HepG2 (cell line): ENCODE measurements around the gene CCDC57. TPM values are rescaled to one million over a fixed set of nuclear protein-coding genes. Genes with fewer than 3 reads are reported as not detected.
A peak's percentile ranks its signal among the peaks of the same experiment; 100 is the strongest.

Source experiments
- ERF ChIP-seq: IDR thresholded peaks from 2 replicates; pipeline ENCODE4 v1.6.1; 2018; ENCODE audit warnings: missing biosample characterization, missing genetic modification reagents
- FOXC1 ChIP-seq: sonication (generic); formaldehyde crosslinking; IDR thresholded peaks from 2 replicates; pipeline ENCODE4 v1.8.0; 2022; ENCODE audit warnings: mild to moderate bottlenecking, missing genetic modification reagents, borderline replicate concordance
- HDAC1 ChIP-seq: sonication (generic); formaldehyde crosslinking; IDR thresholded peaks from 2 replicates; pipeline ENCODE4 v1.5.1; 2020; ENCODE audit warnings: mild to moderate bottlenecking, missing genetic modification reagents
- HNRNPL ChIP-seq: fragments of 200-400 bp; formaldehyde crosslinking; IDR thresholded peaks from 2 replicates; pipeline ENCODE4 v1.6.1; 2017; ENCODE audit warnings: mild to moderate bottlenecking, low read depth, low read length
- IKZF4 ChIP-seq: sonication (generic); formaldehyde crosslinking; IDR thresholded peaks from 2 replicates; pipeline ENCODE4 v1.5.1; 2020; ENCODE audit warnings: borderline replicate concordance, mild to moderate bottlenecking, low read depth, missing genetic modification reagents; ENCODE audit errors: not compliant biosample characterization
- NFKB2 ChIP-seq: sonication (generic); formaldehyde crosslinking; IDR thresholded peaks from 2 replicates; pipeline ENCODE4 v1.4.0; 2020; ENCODE audit warnings: missing genetic modification reagents, borderline replicate concordance
- NR1H2 ChIP-seq: sonication (generic); formaldehyde crosslinking; IDR thresholded peaks from 2 replicates; pipeline ENCODE4 v1.8.1; 2022; ENCODE audit warnings: low read depth, missing genetic modification reagents, borderline replicate concordance
- PAWR ChIP-seq: sonication (generic); formaldehyde crosslinking; IDR thresholded peaks from 2 replicates; pipeline ENCODE4 v1.4.0; 2020; ENCODE audit warnings: missing genetic modification reagents, mild to moderate bottlenecking, borderline replicate concordance
- PRMT3 ChIP-seq: sonication (generic); formaldehyde crosslinking; IDR thresholded peaks from 2 replicates; pipeline ENCODE4 v1.8.1; 2022; ENCODE audit warnings: low read depth, mild to moderate bottlenecking, moderate library complexity, missing genetic modification reagents, borderline replicate concordance
- REPIN1 ChIP-seq: sonication (generic); formaldehyde crosslinking; IDR thresholded peaks from 2 replicates; pipeline ENCODE4 v1.8.0; 2022; ENCODE audit warnings: missing genetic modification reagents, low read depth, mild to moderate bottlenecking, borderline replicate concordance
- SMAD9 ChIP-seq: sonication (generic); formaldehyde crosslinking; IDR thresholded peaks from 2 replicates; pipeline ENCODE4 v1.5.1; 2020; ENCODE audit warnings: mild to moderate bottlenecking, missing genetic modification reagents
- SRSF1 ChIP-seq: fragments of 200-400 bp; formaldehyde crosslinking; optimal IDR thresholded peaks from 2 replicates; pipeline ENCODE3; 2017; ENCODE audit warnings: mild to moderate bottlenecking, low read depth, low read length, moderate library complexity
- STAT5B ChIP-seq: sonication (generic); formaldehyde crosslinking; IDR thresholded peaks from 2 replicates; pipeline ENCODE4 v1.4.0; 2020; ENCODE audit warnings: missing genetic modification reagents
- SUZ12 ChIP-seq: fragments of 150-350 bp; IDR thresholded peaks from 2 replicates; pipeline ENCODE4 v1.6.1; 2014; ENCODE audit warnings: low read depth, low read length
- TBX3 ChIP-seq: fragments of 450-650 bp; IDR thresholded peaks from 2 replicates; pipeline ENCODE4 v1.6.1; 2017; ENCODE audit warnings: antibody characterized with exemption, mild to moderate bottlenecking, inconsistent platforms, borderline replicate concordance
- ZNF136 ChIP-seq: sonication (generic); formaldehyde crosslinking; IDR thresholded peaks from 2 replicates; pipeline ENCODE4 v1.8.1; 2022; ENCODE audit warnings: low read depth, mild to moderate bottlenecking, moderate library complexity, missing genetic modification reagents
- ZNF253 ChIP-seq: sonication (generic); formaldehyde crosslinking; IDR thresholded peaks from 2 replicates; pipeline ENCODE4 v1.8.0; 2022; ENCODE audit warnings: mild to moderate bottlenecking, missing genetic modification reagents, borderline replicate concordance
- ZNF282 ChIP-seq: fragments of 450-650 bp; IDR thresholded peaks from 2 replicates; pipeline ENCODE4 v1.6.1; 2018; ENCODE audit not compliant: partially characterized antibody
- ZNF670 ChIP-seq: sonication (generic); formaldehyde crosslinking; IDR thresholded peaks from 2 replicates; pipeline ENCODE4 v1.8.0; 2022; ENCODE audit warnings: mild to moderate bottlenecking, missing genetic modification reagents, borderline replicate concordance
- ZNF703 ChIP-seq: sonication (generic); formaldehyde crosslinking; IDR thresholded peaks from 2 replicates; pipeline ENCODE4 v1.5.1; 2020; ENCODE audit warnings: missing genetic modification reagents, mild to moderate bottlenecking, moderate library complexity, borderline replicate concordance
- polyA plus RNA-seq, 8 experiments: library from polyadenylated mRNA; depleted of rRNA in 3 of 8; stranded (reverse) in 7 of 8; unstranded in 1 of 8; fragments of >200 nt; fragmentation: Illumina TruSeq in 4 of 8; extraction: Trizol in 4 of 8; gene quantifications; 2 replicates each; pipeline versions ENCODE4 v1.2.1 to v1.2.3, GENCODE V29; 2011 to 2016; ENCODE audit warnings: low read depth in 4 of 8, missing spikeins in 1 of 8, mixed read lengths in 1 of 8; ENCODE audit not compliant: insufficient read depth in 1 of 8
- total RNA-seq, 5 experiments: library from RNA; depleted of rRNA; stranded (reverse); fragments of >200 nt; fragmentation: Illumina TruSeq; extraction: Trizol; gene quantifications; 2 replicates each; pipeline ENCODE4 v1.2.3, GENCODE V29; 2016; ENCODE audit warnings: low read depth in 1 of 5
- TF ChIP-seq, protein P1 (sequence below): sonication (generic); formaldehyde crosslinking; IDR thresholded peaks from 2 replicates; pipeline ENCODE4 v1.5.0; 2020; ENCODE audit warnings: mild to moderate bottlenecking, missing genetic modification reagents
- TF ChIP-seq, protein P2 (sequence below): sonication (generic); formaldehyde crosslinking; IDR thresholded peaks from 2 replicates; pipeline ENCODE4 v1.5.1; 2020; ENCODE audit warnings: missing genetic modification reagents, mild to moderate bottlenecking, borderline replicate concordance
- TF ChIP-seq, protein P3 (sequence below): sonication (generic); formaldehyde crosslinking; IDR thresholded peaks from 2 replicates; pipeline ENCODE4 v1.9.0; 2022; ENCODE audit warnings: low read depth, missing genetic modification reagents
- TF ChIP-seq, protein P4 (sequence below): sonication (generic); formaldehyde crosslinking; IDR thresholded peaks from 2 replicates; pipeline ENCODE4 v1.5.0; 2020; ENCODE audit warnings: missing genetic modification reagents

CCDC57 gene
- total and polyA plus RNA-seq, 2 of the 13 experiments (the other 11 are each of a cell fraction or from before 2014, with no cell fraction given) = 59.3 to 59.9 TPM

DNA sequence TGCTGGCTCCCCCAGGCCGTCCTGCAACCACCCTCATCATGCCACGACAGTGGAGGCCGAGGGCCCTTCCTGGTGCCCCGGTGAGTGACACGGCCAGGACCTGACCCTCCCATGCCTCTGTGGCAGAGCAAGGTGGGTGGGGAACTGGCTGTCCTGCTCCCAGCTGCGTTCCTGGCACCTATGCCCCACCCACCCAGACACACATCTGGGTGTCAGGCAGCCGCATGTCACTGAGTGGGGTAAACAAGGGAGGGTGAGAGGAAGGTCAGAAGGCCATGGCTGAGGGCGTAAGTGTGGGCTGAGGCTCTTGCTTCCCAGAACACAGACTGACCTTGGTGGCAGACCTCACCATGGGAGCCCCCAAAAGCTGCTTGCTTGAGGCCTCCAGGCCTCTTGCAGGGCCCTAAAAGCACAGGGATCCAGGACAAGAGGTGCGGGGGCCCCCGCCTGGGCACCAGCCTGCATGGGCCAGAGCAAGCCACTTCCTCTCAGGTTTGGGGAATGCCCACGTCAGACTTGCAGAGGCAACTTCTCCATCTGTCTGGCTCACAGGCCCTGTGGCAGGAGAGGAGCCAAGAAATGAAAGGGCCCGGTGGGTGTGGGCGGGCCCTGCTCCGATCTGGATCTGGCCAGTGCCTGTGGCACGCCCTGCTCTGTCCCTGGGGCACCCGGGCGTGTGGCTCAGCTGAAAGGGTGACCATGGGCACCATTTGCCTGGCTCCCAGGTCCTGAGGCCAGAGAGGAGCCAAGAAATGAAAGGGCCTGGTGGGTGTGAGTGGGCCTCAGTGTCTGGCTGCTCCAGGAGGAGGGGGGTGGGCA lies 3.9 kb upstream of the CCDC57 start (continued):
- TF ChIP-seq, protein P1, sequence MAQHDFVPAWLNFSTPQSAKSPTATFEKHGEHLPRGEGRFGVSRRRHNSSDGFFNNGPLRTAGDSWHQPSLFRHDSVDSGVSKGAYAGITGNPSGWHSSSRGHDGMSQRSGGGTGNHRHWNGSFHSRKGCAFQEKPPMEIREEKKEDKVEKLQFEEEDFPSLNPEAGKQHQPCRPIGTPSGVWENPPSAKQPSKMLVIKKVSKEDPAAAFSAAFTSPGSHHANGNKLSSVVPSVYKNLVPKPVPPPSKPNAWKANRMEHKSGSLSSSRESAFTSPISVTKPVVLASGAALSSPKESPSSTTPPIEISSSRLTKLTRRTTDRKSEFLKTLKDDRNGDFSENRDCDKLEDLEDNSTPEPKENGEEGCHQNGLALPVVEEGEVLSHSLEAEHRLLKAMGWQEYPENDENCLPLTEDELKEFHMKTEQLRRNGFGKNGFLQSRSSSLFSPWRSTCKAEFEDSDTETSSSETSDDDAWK = no peak
- TF ChIP-seq HNRNPL (peak; percentile 96), HDAC1 (peak; percentile 38; the same call in 1 of the 2 replicates), ZNF136 (CRISPR knock-in tag) (no peak), ZNF253 (CRISPR knock-in tag) (no peak), PAWR (CRISPR knock-in tag) (no peak), FOXC1 (CRISPR knock-in tag) (no peak), SMAD9 (CRISPR knock-in tag) (no peak), REPIN1 (CRISPR knock-in tag) (no peak), ERF (CRISPR knock-in tag) (peak; percentile 8; the same call in 1 of the 2 replicates), STAT5B (CRISPR knock-in tag) (no peak), NR1H2 (CRISPR knock-in tag) (no peak), IKZF4 (no peak), NFKB2 (no peak), SUZ12 (no peak), ZNF703 (CRISPR knock-in tag) (no peak), SRSF1 (no peak), ZNF282 (no peak), PRMT3 (CRISPR knock-in tag) (no peak), TBX3 (peak; percentile 50; the same call in 1 of the 2 replicates), ZNF670 (CRISPR knock-in tag) (no peak)
- TF ChIP-seq, protein P2, sequence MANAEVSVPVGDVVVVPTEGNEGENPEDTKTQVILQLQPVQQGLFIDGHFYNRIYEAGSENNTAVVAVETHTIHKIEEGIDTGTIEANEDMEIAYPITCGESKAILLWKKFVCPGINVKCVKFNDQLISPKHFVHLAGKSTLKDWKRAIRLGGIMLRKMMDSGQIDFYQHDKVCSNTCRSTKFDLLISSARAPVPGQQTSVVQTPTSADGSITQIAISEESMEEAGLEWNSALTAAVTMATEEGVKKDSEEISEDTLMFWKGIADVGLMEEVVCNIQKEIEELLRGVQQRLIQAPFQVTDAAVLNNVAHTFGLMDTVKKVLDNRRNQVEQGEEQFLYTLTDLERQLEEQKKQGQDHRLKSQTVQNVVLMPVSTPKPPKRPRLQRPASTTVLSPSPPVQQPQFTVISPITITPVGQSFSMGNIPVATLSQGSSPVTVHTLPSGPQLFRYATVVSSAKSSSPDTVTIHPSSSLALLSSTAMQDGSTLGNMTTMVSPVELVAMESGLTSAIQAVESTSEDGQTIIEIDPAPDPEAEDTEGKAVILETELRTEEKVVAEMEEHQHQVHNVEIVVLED (CRISPR knock-in tag) = no peak
- TF ChIP-seq, protein P3, sequence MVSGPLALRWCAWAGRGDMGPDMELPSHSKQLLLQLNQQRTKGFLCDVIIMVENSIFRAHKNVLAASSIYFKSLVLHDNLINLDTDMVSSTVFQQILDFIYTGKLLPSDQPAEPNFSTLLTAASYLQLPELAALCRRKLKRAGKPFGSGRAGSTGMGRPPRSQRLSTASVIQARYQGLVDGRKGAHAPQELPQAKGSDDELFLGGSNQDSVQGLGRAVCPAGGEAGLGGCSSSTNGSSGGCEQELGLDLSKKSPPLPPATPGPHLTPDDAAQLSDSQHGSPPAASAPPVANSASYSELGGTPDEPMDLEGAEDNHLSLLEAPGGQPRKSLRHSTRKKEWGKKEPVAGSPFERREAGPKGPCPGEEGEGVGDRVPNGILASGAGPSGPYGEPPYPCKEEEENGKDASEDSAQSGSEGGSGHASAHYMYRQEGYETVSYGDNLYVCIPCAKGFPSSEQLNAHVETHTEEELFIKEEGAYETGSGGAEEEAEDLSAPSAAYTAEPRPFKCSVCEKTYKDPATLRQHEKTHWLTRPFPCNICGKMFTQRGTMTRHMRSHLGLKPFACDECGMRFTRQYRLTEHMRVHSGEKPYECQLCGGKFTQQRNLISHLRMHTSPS (CRISPR knock-in tag) = peak; percentile 93
- TF ChIP-seq, protein P4, sequence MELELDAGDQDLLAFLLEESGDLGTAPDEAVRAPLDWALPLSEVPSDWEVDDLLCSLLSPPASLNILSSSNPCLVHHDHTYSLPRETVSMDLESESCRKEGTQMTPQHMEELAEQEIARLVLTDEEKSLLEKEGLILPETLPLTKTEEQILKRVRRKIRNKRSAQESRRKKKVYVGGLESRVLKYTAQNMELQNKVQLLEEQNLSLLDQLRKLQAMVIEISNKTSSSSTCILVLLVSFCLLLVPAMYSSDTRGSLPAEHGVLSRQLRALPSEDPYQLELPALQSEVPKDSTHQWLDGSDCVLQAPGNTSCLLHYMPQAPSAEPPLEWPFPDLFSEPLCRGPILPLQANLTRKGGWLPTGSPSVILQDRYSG = no peak
